Caco-2 (cell line): ENCODE measurements around the gene CDKAL1. TPM values are rescaled to one million over a fixed set of nuclear protein-coding genes. Genes with fewer than 3 reads are reported as not detected.

Experiments
- BruUV-seq: library from RNA; stranded (reverse); fragments of 400-500 nt; replicated peaks from 2 replicates; lab custom pipeline; 2021; lab: Mats Ljungman, UMichigan
- CTCF ChIA-PET: fragments of 300-600 bp; sonication (Branson Sonifier 250); formaldehyde crosslinking; loops from one replicate; lab custom pipeline; 2022; ENCODE audit warnings: antibody characterized with exemption; lab: Charles Lee
- POLR2A ChIA-PET: fragments of 300-600 bp; sonication (Branson Sonifier 250); formaldehyde crosslinking; loops from one replicate; lab custom pipeline; 2022; ENCODE audit warnings: antibody characterized with exemption; lab: Charles Lee
- DNase-seq, 2 experiments: peaks; one replicate each; pipeline versions ENCODE4 v3.0.0 to v3.0.0-alpha.2; 2020 to 2022
- H3K27me3 ChIP-seq: replicated peaks from 2 replicates; pipeline ENCODE4 v1.6.0; 2011; ENCODE audit warnings: low read length; ENCODE audit not compliant: control insufficient read depth, insufficient read depth
- H3K36me3 ChIP-seq: 2 replicates; pipeline ENCODE4 v1.5.1; 2011; ENCODE audit warnings: low read length; ENCODE audit not compliant: control insufficient read depth, insufficient read depth
- H3K4me1 ChIP-seq: fragments of 250-450 bp; sonication (Bioruptor Pico); 2 replicates; pipeline ENCODE4 v1.5.1; 2020; ENCODE audit warnings: mild to moderate bottlenecking
- H3K4me3 ChIP-seq: 2 replicates; pipeline ENCODE4 v1.5.1; 2011; ENCODE audit warnings: low read depth, mild to moderate bottlenecking, control low read depth, low read length
- H3K9me3 ChIP-seq: fragments of 250-450 bp; sonication (Bioruptor Pico); 2 replicates; pipeline ENCODE4 v1.5.1; 2020; ENCODE audit warnings: mild to moderate bottlenecking, moderate library complexity
- H3K27ac Mint-ChIP-seq: one replicate; pipeline ENCODE4 v1.8.0; 2022; ENCODE audit warnings: mixed read lengths; ENCODE audit not compliant: unreplicated experiment
- H3K27me3 Mint-ChIP-seq: one replicate; pipeline ENCODE4 v1.8.0; 2022; ENCODE audit warnings: mixed read lengths; ENCODE audit not compliant: insufficient read depth, unreplicated experiment
- H3K36me3 Mint-ChIP-seq: one replicate; pipeline ENCODE4 v1.8.0; 2022; ENCODE audit warnings: mild to moderate bottlenecking, mixed read lengths; ENCODE audit not compliant: insufficient read depth, unreplicated experiment
- H3K4me1 Mint-ChIP-seq: one replicate; pipeline ENCODE4 v1.8.0; 2022; ENCODE audit warnings: low read depth, mixed read lengths; ENCODE audit not compliant: unreplicated experiment
- H3K4me3 Mint-ChIP-seq: one replicate; pipeline ENCODE4 v1.8.0; 2022; ENCODE audit warnings: mild to moderate bottlenecking, moderate library complexity, mixed read lengths; ENCODE audit not compliant: unreplicated experiment
- H3K9me3 Mint-ChIP-seq: one replicate; pipeline ENCODE4 v1.8.0; 2022; ENCODE audit warnings: mixed read lengths; ENCODE audit not compliant: unreplicated experiment
- CTCF ChIP-seq, 2 experiments: fragments of 200-600 bp in 1 of 2; IDR thresholded peaks; 1 replicate in 1 of 2; 2 replicates in 1 of 2; pipeline versions ENCODE4 v1.5.1 to v1.8.0; 2011 to 2022; ENCODE audit warnings: antibody characterized with exemption in 1 of 2, control low read depth in 1 of 2, inconsistent platforms in 1 of 2, low read depth in 1 of 2, low read length in 1 of 2, mild to moderate bottlenecking in 1 of 2, moderate library complexity in 1 of 2; ENCODE audit not compliant: insufficient read depth in 1 of 2, severe bottlenecking in 1 of 2, unreplicated experiment in 1 of 2
- intact Hi-C: fragments of 100-400 bp; cut with micrococcal nuclease; formaldehyde crosslinking; loops from one replicate; pipeline ENCODE4 v1.10.0; 2022; ENCODE audit not compliant: unreplicated experiment
- total RNA-seq: library from RNA; stranded (reverse); gene quantifications from 2 replicates; pipeline ENCODE4 v1.2.3, GENCODE V29; 2022

Gene CDKAL1
- total RNA-seq, 1 experiment from 2014 or later: 18.7 TPM

- H3K4me3 ChIP-seq: no peak overlapping the region
- ChIA-PET POLR2A (no interaction called here), CTCF (no interaction called here)
- Mint-ChIP-seq H3K9me3 (no peaks in the 10 kb centered on the region), H3K4me3 (no peak overlapping the region), H3K27ac (no peak overlapping the region), H3K27me3 (no peaks in the 10 kb centered on the region), H3K4me1 (peaks cover 6% of the 10 kb centered on the region), H3K36me3 (no peaks in the 10 kb centered on the region)
- intact Hi-C loops: no loop called here
- H3K36me3 ChIP-seq: no peaks in the 10 kb centered on the region
- H3K27me3 ChIP-seq: no peaks in the 10 kb centered on the region
- no peaks in the 10 kb centered on the region for H3K4me1 ChIP-seq
- H3K9me3 ChIP-seq: no peaks in the 10 kb centered on the region
- BruUV-seq: no TSS peak
- TF ChIP-seq CTCF (IDR thresholded peaks at IDR 0.05; ENCODE audit: insufficient read depth in 1 of 2, low read depth in 1 of 2, low read length in 1 of 2, severe bottlenecking in 1 of 2, unreplicated experiment in 1 of 2): no peak
- DNase-seq: no peak
These were observed 630.6 kb downstream of the CDKAL1 start for GRCh38 chr6:21164768-21165326.

GRCh38 chr6:21166754-21167153 lies 632.5 kb downstream of the CDKAL1 start:
- H3K36me3 Mint-ChIP-seq: no peaks in the 10 kb centered on the region
- intact Hi-C loops: no loop called here
- H3K4me1 ChIP-seq: no peaks in the 10 kb centered on the region
- H3K4me3 ChIP-seq: no peak overlapping the region
- no peaks in the 10 kb centered on the region for H3K36me3 ChIP-seq
- no peaks in the 10 kb centered on the region for H3K27me3 ChIP-seq
- no peak overlapping the region for H3K4me3 Mint-ChIP-seq
- TF ChIP-seq CTCF (IDR thresholded peaks at IDR 0.05; ENCODE audit: insufficient read depth in 1 of 2, low read depth in 1 of 2, low read length in 1 of 2, severe bottlenecking in 1 of 2, unreplicated experiment in 1 of 2): no peak
- H3K27ac Mint-ChIP-seq: no peak overlapping the region
- H3K4me1 Mint-ChIP-seq: peaks cover 6% of the 10 kb centered on the region
- no peaks in the 10 kb centered on the region for H3K9me3 ChIP-seq
- BruUV-seq: no TSS peak
- no peak for DNase-seq
- H3K9me3 Mint-ChIP-seq: no peaks in the 10 kb centered on the region
- POLR2A ChIA-PET: no interaction called here
- H3K27me3 Mint-ChIP-seq: no peaks in the 10 kb centered on the region
- CTCF ChIA-PET: no interaction called here

GRCh38 chr6:21167790-21168189 lies 633.5 kb downstream of the CDKAL1 start:
- H3K4me1 ChIP-seq: no peaks in the 10 kb centered on the region
- POLR2A ChIA-PET: no interaction called here
- no peak for TF ChIP-seq CTCF (IDR thresholded peaks at IDR 0.05; ENCODE audit: insufficient read depth in 1 of 2, low read depth in 1 of 2, low read length in 1 of 2, severe bottlenecking in 1 of 2, unreplicated experiment in 1 of 2)
- H3K36me3 Mint-ChIP-seq: no peaks in the 10 kb centered on the region
- H3K4me3 Mint-ChIP-seq: no peak overlapping the region
- no peak overlapping the region for H3K4me3 ChIP-seq
- H3K9me3 Mint-ChIP-seq: no peaks in the 10 kb centered on the region
- H3K27ac Mint-ChIP-seq: no peak overlapping the region
- no peaks in the 10 kb centered on the region for H3K27me3 ChIP-seq
- intact Hi-C loops: no loop called here
- H3K4me1 Mint-ChIP-seq: peaks cover 6% of the 10 kb centered on the region
- CTCF ChIA-PET: no interaction called here
- no peak for DNase-seq
- no peaks in the 10 kb centered on the region for H3K36me3 ChIP-seq
- BruUV-seq: no TSS peak
- no peaks in the 10 kb centered on the region for H3K27me3 Mint-ChIP-seq
- H3K9me3 ChIP-seq: no peaks in the 10 kb centered on the region
